K562 (cell line): ENCODE measurements around the gene CCDC171. TPM values are rescaled to one million over a fixed set of nuclear protein-coding genes. Genes with fewer than 3 reads are reported as not detected.

Source experiments
- CREB5 ChIP-seq: fragments of 250-450 bp; sonication (Bioruptor Pico); IDR thresholded peaks from 2 replicates; pipeline ENCODE4 v1.5.0; 2020; ENCODE audit warnings: mild to moderate bottlenecking
- FOXJ3 ChIP-seq: sonication (generic); formaldehyde crosslinking; IDR thresholded peaks from 2 replicates; pipeline ENCODE4 v1.4.0; 2020; ENCODE audit warnings: mild to moderate bottlenecking, missing genetic modification reagents
- JUND ChIP-seq, 2 experiments: IDR thresholded peaks; 2 replicates in 1 of 2; 3 replicates in 1 of 2; pipeline ENCODE4 v1.6.1; 2011; ENCODE audit warnings: borderline replicate concordance in 2 of 2, low read depth in 2 of 2, low read length in 2 of 2, improper control_type of control experiment in 1 of 2, missing biosample characterization in 1 of 2, missing genetic modification characterization in 1 of 2, missing genetic modification reagents in 1 of 2
- MYBL2 ChIP-seq, 2 experiments: fragments of 450-650 bp in 1 of 2; sonication (generic) in 1 of 2; formaldehyde crosslinking in 1 of 2; IDR thresholded peaks; 2 replicates each; pipeline versions ENCODE4 v1.6.1 to v1.8.1; 2017 to 2022; ENCODE audit warnings: borderline replicate concordance in 1 of 2, inconsistent platforms in 1 of 2, low read depth in 1 of 2, mild to moderate bottlenecking in 1 of 2, missing genetic modification reagents in 1 of 2, moderate library complexity in 1 of 2
- RBM34 ChIP-seq: fragments of 200-400 bp; formaldehyde crosslinking; IDR thresholded peaks from 2 replicates; pipeline ENCODE4 v1.6.1; 2018; ENCODE audit warnings: low read length, borderline replicate concordance; ENCODE audit not compliant: insufficient read depth
- STAT5A ChIP-seq: IDR thresholded peaks from 2 replicates; pipeline ENCODE4 v1.6.1; 2012; ENCODE audit warnings: low read length, inconsistent platforms, borderline replicate concordance
- TAF9B ChIP-seq: fragments of 450-650 bp; IDR thresholded peaks from 2 replicates; pipeline ENCODE4 v1.6.1; 2018; ENCODE audit warnings: mild to moderate bottlenecking; ENCODE audit not compliant: partially characterized antibody
- TOE1 ChIP-seq, 2 experiments: fragments of 450-650 bp in 1 of 2; sonication (generic) in 1 of 2; formaldehyde crosslinking in 1 of 2; IDR thresholded peaks; 2 replicates each; pipeline versions ENCODE4 v1.7.1 to v1.8.0; 2016 to 2022; ENCODE audit warnings: borderline replicate concordance in 2 of 2, mild to moderate bottlenecking in 2 of 2, antibody characterized with exemption in 1 of 2, inconsistent platforms in 1 of 2, low read depth in 1 of 2, missing genetic modification reagents in 1 of 2, moderate library complexity in 1 of 2
- ZBTB8A ChIP-seq: fragments of 450-650 bp; IDR thresholded peaks from 2 replicates; pipeline ENCODE4 v1.6.1; 2018; ENCODE audit warnings: mild to moderate bottlenecking, moderate library complexity; ENCODE audit not compliant: partially characterized antibody
- ZNF583 ChIP-seq: fragments of 250-450 bp; sonication (Bioruptor Pico); IDR thresholded peaks from 2 replicates; pipeline ENCODE4 v1.4.0; 2020
- ZNF77 ChIP-seq: fragments of 250-450 bp; sonication (Bioruptor Pico); IDR thresholded peaks from 2 replicates; pipeline ENCODE4 v1.5.0; 2020
- polyA plus RNA-seq, 8 experiments: library from polyadenylated mRNA; depleted of rRNA in 4 of 8; stranded (reverse) in 5 of 8; unstranded in 3 of 8; fragments of >200 nt; fragmentation: Nextera tagmentation in 2 of 8; fragmentation: Illumina TruSeq in 1 of 8; extraction: Ambion mirVana in 2 of 8; extraction: Trizol in 1 of 8; gene quantifications; 2 replicates each; pipeline versions ENCODE4 v1.2.1 to v1.2.3, GENCODE V29; 2011 to 2014; ENCODE audit warnings: inconsistent platforms in 1 of 8, missing spikeins in 1 of 8
- total RNA-seq, 7 experiments: library from RNA; depleted of rRNA in 6 of 7; stranded (reverse); fragments of >200 nt in 6 of 7; fragmentation: Illumina TruSeq in 2 of 7; extraction: Trizol in 2 of 7; gene quantifications; 2 replicates each; pipeline versions ENCODE4 v1.2.1 to v1.2.3, GENCODE V29; 2011 to 2021; ENCODE audit warnings: low replicate concordance in 1 of 7
- TF ChIP-seq, protein P1 (sequence below): fragments of 450-650 bp; IDR thresholded peaks from 2 replicates; pipeline ENCODE4 v1.6.1; 2016; ENCODE audit warnings: mild to moderate bottlenecking, moderate library complexity

CCDC171 gene
- total and polyA plus RNA-seq, 9 of the 15 experiments (the other 6 are each of a cell fraction or from before 2014, with no cell fraction given) = 0.08 to 3.8 (median 0.27) TPM

- TF ChIP-seq, protein P1, sequence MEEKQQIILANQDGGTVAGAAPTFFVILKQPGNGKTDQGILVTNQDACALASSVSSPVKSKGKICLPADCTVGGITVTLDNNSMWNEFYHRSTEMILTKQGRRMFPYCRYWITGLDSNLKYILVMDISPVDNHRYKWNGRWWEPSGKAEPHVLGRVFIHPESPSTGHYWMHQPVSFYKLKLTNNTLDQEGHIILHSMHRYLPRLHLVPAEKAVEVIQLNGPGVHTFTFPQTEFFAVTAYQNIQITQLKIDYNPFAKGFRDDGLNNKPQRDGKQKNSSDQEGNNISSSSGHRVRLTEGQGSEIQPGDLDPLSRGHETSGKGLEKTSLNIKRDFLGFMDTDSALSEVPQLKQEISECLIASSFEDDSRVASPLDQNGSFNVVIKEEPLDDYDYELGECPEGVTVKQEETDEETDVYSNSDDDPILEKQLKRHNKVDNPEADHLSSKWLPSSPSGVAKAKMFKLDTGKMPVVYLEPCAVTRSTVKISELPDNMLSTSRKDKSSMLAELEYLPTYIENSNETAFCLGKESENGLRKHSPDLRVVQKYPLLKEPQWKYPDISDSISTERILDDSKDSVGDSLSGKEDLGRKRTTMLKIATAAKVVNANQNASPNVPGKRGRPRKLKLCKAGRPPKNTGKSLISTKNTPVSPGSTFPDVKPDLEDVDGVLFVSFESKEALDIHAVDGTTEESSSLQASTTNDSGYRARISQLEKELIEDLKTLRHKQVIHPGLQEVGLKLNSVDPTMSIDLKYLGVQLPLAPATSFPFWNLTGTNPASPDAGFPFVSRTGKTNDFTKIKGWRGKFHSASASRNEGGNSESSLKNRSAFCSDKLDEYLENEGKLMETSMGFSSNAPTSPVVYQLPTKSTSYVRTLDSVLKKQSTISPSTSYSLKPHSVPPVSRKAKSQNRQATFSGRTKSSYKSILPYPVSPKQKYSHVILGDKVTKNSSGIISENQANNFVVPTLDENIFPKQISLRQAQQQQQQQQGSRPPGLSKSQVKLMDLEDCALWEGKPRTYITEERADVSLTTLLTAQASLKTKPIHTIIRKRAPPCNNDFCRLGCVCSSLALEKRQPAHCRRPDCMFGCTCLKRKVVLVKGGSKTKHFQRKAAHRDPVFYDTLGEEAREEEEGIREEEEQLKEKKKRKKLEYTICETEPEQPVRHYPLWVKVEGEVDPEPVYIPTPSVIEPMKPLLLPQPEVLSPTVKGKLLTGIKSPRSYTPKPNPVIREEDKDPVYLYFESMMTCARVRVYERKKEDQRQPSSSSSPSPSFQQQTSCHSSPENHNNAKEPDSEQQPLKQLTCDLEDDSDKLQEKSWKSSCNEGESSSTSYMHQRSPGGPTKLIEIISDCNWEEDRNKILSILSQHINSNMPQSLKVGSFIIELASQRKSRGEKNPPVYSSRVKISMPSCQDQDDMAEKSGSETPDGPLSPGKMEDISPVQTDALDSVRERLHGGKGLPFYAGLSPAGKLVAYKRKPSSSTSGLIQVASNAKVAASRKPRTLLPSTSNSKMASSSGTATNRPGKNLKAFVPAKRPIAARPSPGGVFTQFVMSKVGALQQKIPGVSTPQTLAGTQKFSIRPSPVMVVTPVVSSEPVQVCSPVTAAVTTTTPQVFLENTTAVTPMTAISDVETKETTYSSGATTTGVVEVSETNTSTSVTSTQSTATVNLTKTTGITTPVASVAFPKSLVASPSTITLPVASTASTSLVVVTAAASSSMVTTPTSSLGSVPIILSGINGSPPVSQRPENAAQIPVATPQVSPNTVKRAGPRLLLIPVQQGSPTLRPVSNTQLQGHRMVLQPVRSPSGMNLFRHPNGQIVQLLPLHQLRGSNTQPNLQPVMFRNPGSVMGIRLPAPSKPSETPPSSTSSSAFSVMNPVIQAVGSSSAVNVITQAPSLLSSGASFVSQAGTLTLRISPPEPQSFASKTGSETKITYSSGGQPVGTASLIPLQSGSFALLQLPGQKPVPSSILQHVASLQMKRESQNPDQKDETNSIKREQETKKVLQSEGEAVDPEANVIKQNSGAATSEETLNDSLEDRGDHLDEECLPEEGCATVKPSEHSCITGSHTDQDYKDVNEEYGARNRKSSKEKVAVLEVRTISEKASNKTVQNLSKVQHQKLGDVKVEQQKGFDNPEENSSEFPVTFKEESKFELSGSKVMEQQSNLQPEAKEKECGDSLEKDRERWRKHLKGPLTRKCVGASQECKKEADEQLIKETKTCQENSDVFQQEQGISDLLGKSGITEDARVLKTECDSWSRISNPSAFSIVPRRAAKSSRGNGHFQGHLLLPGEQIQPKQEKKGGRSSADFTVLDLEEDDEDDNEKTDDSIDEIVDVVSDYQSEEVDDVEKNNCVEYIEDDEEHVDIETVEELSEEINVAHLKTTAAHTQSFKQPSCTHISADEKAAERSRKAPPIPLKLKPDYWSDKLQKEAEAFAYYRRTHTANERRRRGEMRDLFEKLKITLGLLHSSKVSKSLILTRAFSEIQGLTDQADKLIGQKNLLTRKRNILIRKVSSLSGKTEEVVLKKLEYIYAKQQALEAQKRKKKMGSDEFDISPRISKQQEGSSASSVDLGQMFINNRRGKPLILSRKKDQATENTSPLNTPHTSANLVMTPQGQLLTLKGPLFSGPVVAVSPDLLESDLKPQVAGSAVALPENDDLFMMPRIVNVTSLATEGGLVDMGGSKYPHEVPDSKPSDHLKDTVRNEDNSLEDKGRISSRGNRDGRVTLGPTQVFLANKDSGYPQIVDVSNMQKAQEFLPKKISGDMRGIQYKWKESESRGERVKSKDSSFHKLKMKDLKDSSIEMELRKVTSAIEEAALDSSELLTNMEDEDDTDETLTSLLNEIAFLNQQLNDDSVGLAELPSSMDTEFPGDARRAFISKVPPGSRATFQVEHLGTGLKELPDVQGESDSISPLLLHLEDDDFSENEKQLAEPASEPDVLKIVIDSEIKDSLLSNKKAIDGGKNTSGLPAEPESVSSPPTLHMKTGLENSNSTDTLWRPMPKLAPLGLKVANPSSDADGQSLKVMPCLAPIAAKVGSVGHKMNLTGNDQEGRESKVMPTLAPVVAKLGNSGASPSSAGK = no peak
- TF ChIP-seq TOE1 (IDR thresholded peaks at IDR 0.05; ENCODE audit: borderline replicate concordance) = no peak
- TF ChIP-seq TOE1 (CRISPR knock-in tag; IDR thresholded peaks at IDR 0.05; ENCODE audit: borderline replicate concordance, low read depth) = no peak
- TF ChIP-seq MYBL2 (IDR thresholded peaks at IDR 0.05; ENCODE audit: low read depth) = no peak
- TF ChIP-seq MYBL2 (CRISPR knock-in tag; IDR thresholded peaks at IDR 0.05; ENCODE audit: borderline replicate concordance) = no peak
- TF ChIP-seq ZBTB8A = no peak
- TF ChIP-seq TAF9B = no peak
- no peak for TF ChIP-seq ZNF583 (CRISPR knock-in tag)
- no peak for TF ChIP-seq ZNF77
- TF ChIP-seq CREB5 = no peak
- TF ChIP-seq JUND (IDR thresholded peaks at IDR 0.05; ENCODE audit: borderline replicate concordance, low read depth, low read length) = no peak
- no peak for TF ChIP-seq JUND (tag; IDR thresholded peaks at IDR 0.05; ENCODE audit: borderline replicate concordance, low read depth, low read length)
- TF ChIP-seq RBM34 = no peak
- no peak for TF ChIP-seq FOXJ3 (CRISPR knock-in tag)
- no peak for TF ChIP-seq STAT5A
Observed at GRCh38 chr9:15778861-15779260, 226.0 kb downstream of the CCDC171 start (continued).
